GM21825 (cell line): ENCODE data around the gene PDPK1.

ENCODE experiments used
- ATAC-seq: cut with Tn5 transposase; IDR thresholded peaks from one replicate; pipeline ENCODE4 v1.9.1; 2021; ENCODE audit warnings: mild to moderate bottlenecking, moderate library complexity; ENCODE audit not compliant: unreplicated experiment

Gene PDPK1

GRCh38 chr16:2507052-2507659 lies 30.7 kb upstream of the PDPK1 start:
- peak; percentile 55 for ATAC-seq

GRCh38 chr16:2507665-2508064 lies 30.2 kb upstream of the PDPK1 start:
- peak; percentile 16 for ATAC-seq

- ATAC-seq: no peak
Measured at GRCh38 chr16:2508722-2509400, 29.0 kb upstream of the PDPK1 start.

GRCh38 chr16:2511128-2511800 lies 26.6 kb upstream of the PDPK1 start:
- ATAC-seq: no peak

GRCh38 chr16:2511996-2512734 lies 25.7 kb upstream of the PDPK1 start:
- no peak for ATAC-seq

- ATAC-seq: no peak
Measured at GRCh38 chr16:2512735-2513404, 25.0 kb upstream of the PDPK1 start.

GRCh38 chr16:2513405-2514332 lies 24.2 kb upstream of the PDPK1 start, which contains the start of gene ATP6V0C:
TSS of gene ATP6V0C (plus strand) at chr16:2513952. CDS start at chr16:2514104, 152 bp downstream.
- peak; percentile 64 for ATAC-seq

GRCh38 chr16:2514333-2515179 lies 23.3 kb upstream of the PDPK1 start:
- no peak for ATAC-seq

- no peak for ATAC-seq
Measured at GRCh38 chr16:2515180-2515851, 22.5 kb upstream of the PDPK1 start.

GRCh38 chr16:2516391-2517240 lies 21.2 kb upstream of the PDPK1 start:
- no peak for ATAC-seq

- no peak for ATAC-seq
Measured at GRCh38 chr16:2517954-2518605, 19.7 kb upstream of the PDPK1 start.

GRCh38 chr16:2518823-2519710 lies 18.8 kb upstream of the PDPK1 start:
- no peak for ATAC-seq

GRCh38 chr16:2519711-2520080 lies 18.1 kb upstream of the PDPK1 start:
- ATAC-seq: no peak

- peak; percentile 42 for ATAC-seq
Measured at GRCh38 chr16:2520097-2520783, 17.6 kb upstream of the PDPK1 start, which contains the start of gene AMDHD2. TSS of gene AMDHD2 (plus strand) at chr16:2520371. CDS start at chr16:2520459, 88 bp downstream.
